ENCODE results near the gene RASD2. TPM values are rescaled to one million over a fixed set of nuclear protein-coding genes. Genes with fewer than 3 reads are reported as not detected.

RASD2 gene
- total RNA-seq, 1 experiment from 2014 or later: 0.42 TPM

DNA sequence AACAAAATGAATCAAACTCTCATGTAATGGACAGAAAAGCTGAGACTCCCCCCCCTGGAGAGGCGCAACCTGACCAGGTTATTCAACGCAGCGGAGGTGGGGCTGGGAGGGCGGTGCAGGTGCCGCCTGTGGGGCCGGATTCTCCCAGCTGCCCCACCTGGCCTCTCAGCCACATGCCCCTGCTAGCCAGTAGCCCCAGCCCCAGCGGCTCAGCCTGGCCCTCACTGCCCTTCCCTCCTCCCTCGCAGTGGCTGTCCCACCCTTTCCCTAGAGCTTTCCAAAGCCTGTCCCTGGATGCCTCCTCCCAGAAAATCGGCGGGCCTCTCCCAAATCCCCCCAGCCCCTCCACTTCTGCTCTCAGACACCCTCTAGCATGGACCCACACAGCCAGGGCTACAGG lies 31.2 kb upstream of the RASD2 start:
- Histone ChIP-seq H4K8ac (replicated peaks; ENCODE audit: insufficient read length, low read depth, low read length) (no peak overlapping the region), H3K27me3 (ENCODE audit: insufficient read depth, low read length) (no peaks in the 10 kb centered on the region), H3K9ac (ENCODE audit: extremely low read depth, insufficient read length, low read length) (no peak overlapping the region), H3K4me2 (ENCODE audit: insufficient read depth, insufficient read length, low read length) (no peak overlapping the region), H3K18ac (ENCODE audit: insufficient read length, low read depth, low read length) (no peak overlapping the region), H3K56ac (ENCODE audit: insufficient read length, low read depth, low read length) (no peak overlapping the region), H3K79me1 (ENCODE audit: insufficient read depth, low read depth, low read length, poor library complexity, severe bottlenecking) (no peaks in the 10 kb centered on the region), H3T11ph (ENCODE audit: low read length) (no peak overlapping the region), H3K27ac (ENCODE audit: insufficient read length, low read depth, low read length) (no peak overlapping the region), H3K4me1 (ENCODE audit: insufficient read depth, low read length) (peaks cover 10% of the 10 kb centered on the region), H3K4ac (ENCODE audit: low read depth, low read length) (no peak overlapping the region), H2BK15ac (ENCODE audit: low read depth, low read length) (no peak overlapping the region), H3K14ac (ENCODE audit: insufficient read depth, low read length) (no peak overlapping the region; the same call in 1 of the 2 replicates), H2BK5ac (ENCODE audit: insufficient read length, low read length) (no peak overlapping the region), H2BK120ac (ENCODE audit: low read depth, low read length, poor library complexity, severe bottlenecking) (no peak overlapping the region), H3K79me2 (ENCODE audit: insufficient read depth, low read length) (no peaks in the 10 kb centered on the region), H2AFZ (ENCODE audit: low read length) (no peak overlapping the region), H2BK20ac (ENCODE audit: low read depth, low read length, poor library complexity, severe bottlenecking) (no peak overlapping the region), H2AK5ac (ENCODE audit: insufficient read length, low read length) (no peak overlapping the region), H3K23ac (ENCODE audit: insufficient read length, low read depth, low read length) (no peak overlapping the region), H4K91ac (ENCODE audit: insufficient read length, low read depth, low read length) (no peak overlapping the region), H4K20me1 (ENCODE audit: control insufficient read depth, insufficient read depth, insufficient read length) (no peaks in the 10 kb centered on the region), H4K5ac (ENCODE audit: insufficient read length, low read depth, low read length) (no peak overlapping the region), H2BK12ac (ENCODE audit: insufficient read length, low read depth, low read length) (no peak overlapping the region), H3K23me2 (ENCODE audit: insufficient read length, low read depth, low read length, poor library complexity, severe bottlenecking) (no peaks in the 10 kb centered on the region), H3K9me3 (ENCODE audit: control insufficient read depth, low read depth, low read length) (no peaks in the 10 kb centered on the region)
- peaks cover 24% of the 10 kb centered on the region for H3K27me3 Mint-ChIP-seq (ENCODE audit: low read depth)
- no peak overlapping the region for H3K27ac Mint-ChIP-seq
- TF ChIP-seq, protein P1, sequence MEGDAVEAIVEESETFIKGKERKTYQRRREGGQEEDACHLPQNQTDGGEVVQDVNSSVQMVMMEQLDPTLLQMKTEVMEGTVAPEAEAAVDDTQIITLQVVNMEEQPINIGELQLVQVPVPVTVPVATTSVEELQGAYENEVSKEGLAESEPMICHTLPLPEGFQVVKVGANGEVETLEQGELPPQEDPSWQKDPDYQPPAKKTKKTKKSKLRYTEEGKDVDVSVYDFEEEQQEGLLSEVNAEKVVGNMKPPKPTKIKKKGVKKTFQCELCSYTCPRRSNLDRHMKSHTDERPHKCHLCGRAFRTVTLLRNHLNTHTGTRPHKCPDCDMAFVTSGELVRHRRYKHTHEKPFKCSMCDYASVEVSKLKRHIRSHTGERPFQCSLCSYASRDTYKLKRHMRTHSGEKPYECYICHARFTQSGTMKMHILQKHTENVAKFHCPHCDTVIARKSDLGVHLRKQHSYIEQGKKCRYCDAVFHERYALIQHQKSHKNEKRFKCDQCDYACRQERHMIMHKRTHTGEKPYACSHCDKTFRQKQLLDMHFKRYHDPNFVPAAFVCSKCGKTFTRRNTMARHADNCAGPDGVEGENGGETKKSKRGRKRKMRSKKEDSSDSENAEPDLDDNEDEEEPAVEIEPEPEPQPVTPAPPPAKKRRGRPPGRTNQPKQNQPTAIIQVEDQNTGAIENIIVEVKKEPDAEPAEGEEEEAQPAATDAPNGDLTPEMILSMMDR (conservative IDR thresholded peaks at IDR 0.05): no peak
- WGBS (ENCODE audit: extremely low coverage, insufficient read length, low lambda C conversion rate): no CpG with 5 or more reads among the region's 10 CpGs
- no peaks in the 10 kb centered on the region for H3K36me3 Mint-ChIP-seq (ENCODE audit: insufficient read depth in 1 of 3, low read depth in 3 of 3)
- H3K4me3 Mint-ChIP-seq: no peak overlapping the region
- DNase-seq: no peak
- H3K9me3 Mint-ChIP-seq: no peaks in the 10 kb centered on the region
- H3K4me1 Mint-ChIP-seq: peaks cover 31 to 41% of the 10 kb centered on the region in 2 experiments
